Measurements from ENCODE around the gene TMEM134. TPM values are rescaled to one million over a fixed set of nuclear protein-coding genes. Genes with fewer than 3 reads are reported as not detected.

Gene TMEM134
- total RNA-seq, 4 donors from 2014 or later: 109 to 205 (median 145) TPM

- WGBS, 2 donors: 31 to 32% methylated on average over 4 to 6 of the region's 6 CpGs
- Histone ChIP-seq H3K27ac (peak overlapping the region in 3 of 4 donors; percentile 35 to 69 (median 61)), H3K4me1 (peaks cover 22 to 59% (median 39%) of the 10 kb centered on the region in 3 donors), H3K4me3 (no peak overlapping the region), H3K36me3 (no peaks in the 10 kb centered on the region), H3K27me3 (no peaks in the 10 kb centered on the region), H3K9me3 (no peaks in the 10 kb centered on the region)
- intact Hi-C loops (cut with DNase I): no loop called here
- no peak for DNase-seq
- TF ChIP-seq CTCF (IDR thresholded peaks at IDR 0.05) (no peak), POLR2A (IDR thresholded peaks at IDR 0.05) (no peak)
These were observed 46.2 kb downstream of the TMEM134 start for GRCh38 chr11:67422891-67423290.

GRCh38 chr11:67421430-67422031 is 47.5 kb downstream of the TMEM134 start:
- peak overlapping the region; percentile 71 to 97 (median 90) for H3K27ac ChIP-seq
- no peaks in the 10 kb centered on the region for H3K36me3 ChIP-seq
- intact Hi-C loops (cut with DNase I): no loop called here
- TF ChIP-seq CTCF (IDR thresholded peaks at IDR 0.05) (no peak), POLR2A (IDR thresholded peaks at IDR 0.05) (no peak)
- peak overlapping the region; percentile 50 to 89 (median 68) for H3K4me3 ChIP-seq
- H3K27me3 ChIP-seq: no peaks in the 10 kb centered on the region
- DNase-seq: no peak
- 72 to 78% methylated on average over 10 to 17 of the region's 22 CpGs for WGBS, 2 donors
- no peaks in the 10 kb centered on the region for H3K9me3 ChIP-seq
- H3K4me1 ChIP-seq: peaks cover 25 to 65% (median 44%) of the 10 kb centered on the region in 3 donors

- peak overlapping the region; percentile 81 to 97 (median 90) for H3K27ac ChIP-seq
- H3K36me3 ChIP-seq: no peaks in the 10 kb centered on the region
- intact Hi-C loops (cut with DNase I): no loop called here
- no peaks in the 10 kb centered on the region for H3K27me3 ChIP-seq
- H3K9me3 ChIP-seq: no peaks in the 10 kb centered on the region
- DNase-seq: peak; percentile 74
- WGBS, 2 donors: 0% methylated on average over 4 of the region's 97 CpGs; no CpG with 5 or more reads in 1 of the 2 donors
- H3K4me3 ChIP-seq: peak overlapping the region; percentile 50 to 89 (median 68)
- peaks cover 32 to 72% (median 51%) of the 10 kb centered on the region in 3 donors for H3K4me1 ChIP-seq
- TF ChIP-seq CTCF (IDR thresholded peaks at IDR 0.05): peak in 1 of 6 experiments; percentile 18
- TF ChIP-seq POLR2A (IDR thresholded peaks at IDR 0.05): peak in 2 of 4 donors; percentile 60 to 81
These were observed 48.2 kb downstream of the TMEM134 start for GRCh38 chr11:67420646-67421429.

- Histone ChIP-seq H3K4me1 (peaks cover 38 to 78% (median 55%) of the 10 kb centered on the region in 3 donors), H3K27ac (peak overlapping the region; percentile 81 to 97 (median 90)), H3K4me3 (peak overlapping the region; percentile 50 to 89 (median 68)), H3K27me3 (peaks cover 0 to 1% (median 0%) of the 10 kb centered on the region in 4 donors), H3K9me3 (no peaks in the 10 kb centered on the region), H3K36me3 (no peaks in the 10 kb centered on the region)
- WGBS, 2 donors: 17% methylated on average over 2 to 3 of the region's 15 CpGs
- TF ChIP-seq CTCF (IDR thresholded peaks at IDR 0.05) (no peak), POLR2A (IDR thresholded peaks at IDR 0.05) (no peak)
- DNase-seq: no peak
- intact Hi-C loops (cut with DNase I): no loop called here
These were observed 48.9 kb downstream of the TMEM134 start for GRCh38 chr11:67420147-67420645.

All from esophagus squamous epithelium (tissue), 5 donors.